ENCODE data around the gene PEMT. TPM values are rescaled to one million over a fixed set of nuclear protein-coding genes. Genes with fewer than 3 reads are reported as not detected.

The PEMT gene
- total RNA-seq, 4 donors from 2014 or later: 29.9 to 47.5 (median 44.3) TPM

DNA sequence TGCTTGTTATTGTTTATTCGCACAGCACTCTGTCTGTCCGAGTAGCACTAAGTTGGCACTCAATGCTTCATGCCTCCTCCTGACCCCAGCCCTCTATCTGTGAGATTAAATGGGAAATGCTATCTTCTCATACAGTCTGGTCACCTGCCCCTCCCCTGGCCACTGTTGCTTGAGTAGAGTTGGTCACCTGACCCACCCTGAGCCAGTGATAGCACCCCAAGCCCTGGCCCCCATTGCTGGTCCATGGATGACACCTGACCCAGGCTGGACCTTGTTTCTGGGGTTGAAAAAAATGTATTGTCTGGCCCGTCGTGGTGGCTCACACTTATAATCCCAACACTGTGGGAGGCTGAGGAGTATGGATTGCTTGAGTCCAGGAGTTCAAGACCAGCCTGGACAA is 8.5 kb upstream of the PEMT start:
- WGBS, 2 donors: 91 to 93% methylated on average over 4 of the region's 4 CpGs
- H3K4me3 ChIP-seq (ENCODE audit: low read depth, poor library complexity, severe bottlenecking): no peak overlapping the region
- intact Hi-C loops (cut with DNase I; ENCODE audit: low total_unique reads): no loop called here
- DNase-seq (ENCODE audit: low spot score in 2 of 2): no peak
- TF ChIP-seq, protein P1, sequence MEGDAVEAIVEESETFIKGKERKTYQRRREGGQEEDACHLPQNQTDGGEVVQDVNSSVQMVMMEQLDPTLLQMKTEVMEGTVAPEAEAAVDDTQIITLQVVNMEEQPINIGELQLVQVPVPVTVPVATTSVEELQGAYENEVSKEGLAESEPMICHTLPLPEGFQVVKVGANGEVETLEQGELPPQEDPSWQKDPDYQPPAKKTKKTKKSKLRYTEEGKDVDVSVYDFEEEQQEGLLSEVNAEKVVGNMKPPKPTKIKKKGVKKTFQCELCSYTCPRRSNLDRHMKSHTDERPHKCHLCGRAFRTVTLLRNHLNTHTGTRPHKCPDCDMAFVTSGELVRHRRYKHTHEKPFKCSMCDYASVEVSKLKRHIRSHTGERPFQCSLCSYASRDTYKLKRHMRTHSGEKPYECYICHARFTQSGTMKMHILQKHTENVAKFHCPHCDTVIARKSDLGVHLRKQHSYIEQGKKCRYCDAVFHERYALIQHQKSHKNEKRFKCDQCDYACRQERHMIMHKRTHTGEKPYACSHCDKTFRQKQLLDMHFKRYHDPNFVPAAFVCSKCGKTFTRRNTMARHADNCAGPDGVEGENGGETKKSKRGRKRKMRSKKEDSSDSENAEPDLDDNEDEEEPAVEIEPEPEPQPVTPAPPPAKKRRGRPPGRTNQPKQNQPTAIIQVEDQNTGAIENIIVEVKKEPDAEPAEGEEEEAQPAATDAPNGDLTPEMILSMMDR (IDR thresholded peaks at IDR 0.05): no peak
- no peak for TF ChIP-seq POLR2A (IDR thresholded peaks at IDR 0.05)

DNA sequence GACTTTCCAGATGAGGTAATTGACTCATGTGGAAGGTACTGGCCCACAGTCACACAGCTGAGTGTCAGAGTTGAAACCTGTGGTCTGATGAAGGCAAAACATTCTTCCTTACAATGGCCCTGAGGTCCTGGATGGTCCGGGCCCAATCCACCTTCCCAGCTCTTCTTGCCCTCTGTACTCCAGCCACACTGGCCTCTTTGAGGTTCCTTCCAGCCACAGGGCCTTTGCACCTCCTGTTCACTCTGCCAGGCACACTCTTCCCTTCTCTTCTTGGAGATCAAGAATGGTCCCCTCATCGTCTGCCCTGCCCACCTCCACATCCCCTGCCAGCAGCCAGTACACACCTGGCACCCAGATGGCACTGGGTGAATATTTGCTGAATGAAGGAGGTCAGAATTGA is 6.5 kb upstream of the PEMT start:
- no peak overlapping the region for H3K4me3 ChIP-seq (ENCODE audit: low read depth, poor library complexity, severe bottlenecking)
- DNase-seq (ENCODE audit: low spot score in 2 of 2): no peak
- no peak for TF ChIP-seq POLR2A (IDR thresholded peaks at IDR 0.05)
- TF ChIP-seq, protein P1 (IDR thresholded peaks at IDR 0.05): no peak
- 91 to 92% methylated on average over 2 of the region's 2 CpGs for WGBS, 2 donors
- intact Hi-C loops (cut with DNase I; ENCODE audit: low total_unique reads): no loop called here

DNA sequence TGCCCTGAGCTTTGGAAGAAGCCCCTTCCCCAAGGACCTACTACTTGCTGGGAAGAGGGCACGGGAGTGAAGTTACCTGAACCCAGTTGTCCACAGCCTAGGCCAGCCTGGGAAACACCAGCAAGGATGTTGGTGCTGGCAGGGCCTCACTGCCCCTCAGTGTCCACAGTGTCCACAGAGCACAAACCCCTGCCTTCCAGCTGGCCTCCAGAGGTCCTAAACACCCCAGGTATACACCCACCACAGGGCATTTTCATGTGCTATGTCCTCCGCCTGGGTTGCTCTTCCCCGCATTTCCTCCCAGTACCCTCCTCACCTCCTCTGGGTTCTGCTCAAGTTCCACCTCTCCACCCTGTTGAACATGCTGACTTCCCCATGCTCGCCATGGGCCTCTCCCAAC is 4.2 kb upstream of the PEMT start:
- TF ChIP-seq, protein P1 (IDR thresholded peaks at IDR 0.05): no peak
- no peak for TF ChIP-seq POLR2A (IDR thresholded peaks at IDR 0.05)
- WGBS, 2 donors: 88 to 95% methylated on average over 4 of the region's 4 CpGs
- DNase-seq (ENCODE audit: low spot score in 2 of 2): no peak
- no peak overlapping the region for H3K4me3 ChIP-seq (ENCODE audit: low read depth, poor library complexity, severe bottlenecking)
- intact Hi-C loops (cut with DNase I; ENCODE audit: low total_unique reads): no loop called here

DNA sequence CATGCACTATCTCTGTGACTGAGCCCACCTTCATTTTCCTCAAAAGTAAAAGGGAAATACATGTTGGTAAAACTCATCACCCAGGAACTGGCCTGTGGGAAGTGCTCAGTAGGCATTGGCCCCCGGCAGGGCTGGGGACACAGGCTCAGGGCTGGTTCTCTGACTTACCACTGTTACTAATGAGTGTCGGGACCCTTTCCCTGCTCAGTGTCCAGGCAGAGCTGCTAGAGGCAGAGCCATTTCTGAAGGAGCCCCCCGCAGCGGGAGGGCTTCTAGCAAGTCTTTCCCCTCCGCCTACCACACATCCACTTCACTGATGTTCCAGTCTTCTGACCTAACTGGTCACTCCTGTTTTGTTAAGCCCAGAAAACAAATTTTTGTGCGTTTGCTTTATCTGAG is 1.7 kb upstream of the PEMT start:
- TF ChIP-seq, protein P1 (IDR thresholded peaks at IDR 0.05): no peak
- TF ChIP-seq POLR2A (IDR thresholded peaks at IDR 0.05): no peak
- 89 to 90% methylated on average over 6 of the region's 6 CpGs for WGBS, 2 donors
- no peak for DNase-seq (ENCODE audit: low spot score in 2 of 2)
- intact Hi-C loops (cut with DNase I; ENCODE audit: low total_unique reads): no loop called here
- no peak overlapping the region for H3K4me3 ChIP-seq (ENCODE audit: low read depth, poor library complexity, severe bottlenecking)

DNA sequence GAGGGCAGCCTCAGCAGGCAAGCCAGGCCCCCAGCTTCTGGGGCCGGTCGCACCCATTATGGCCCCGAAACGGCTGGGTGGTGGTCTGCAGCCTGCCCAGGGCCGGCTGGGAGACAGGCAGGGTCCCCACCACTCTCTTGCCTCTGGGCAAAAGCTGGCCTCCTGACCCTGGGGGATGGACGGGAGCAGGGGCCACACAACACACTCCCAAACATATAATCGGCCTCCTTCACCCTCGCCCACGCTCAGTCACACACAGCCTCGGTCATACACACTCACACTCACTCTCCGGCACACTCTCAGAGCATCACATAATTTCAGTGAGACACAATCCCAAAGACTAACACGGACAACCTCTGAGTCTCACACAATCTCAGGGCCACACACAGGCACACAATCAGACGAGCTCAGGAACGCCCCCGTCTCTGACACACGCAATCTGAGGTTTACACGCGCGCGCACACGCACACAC is 589 bp downstream of the PEMT start:
- WGBS, 2 donors: 2% methylated on average over 21 of the region's 21 CpGs
- DNase-seq (ENCODE audit: low spot score in 2 of 2): no peak

More for the DNA sequence above, 589 bp downstream of the PEMT start:
- TF ChIP-seq, protein P1 (IDR thresholded peaks at IDR 0.05): no peak
- no peak for TF ChIP-seq POLR2A (IDR thresholded peaks at IDR 0.05)
- intact Hi-C loops (cut with DNase I; ENCODE audit: low total_unique reads): no loop called here
- H3K4me3 ChIP-seq (ENCODE audit: low read depth, poor library complexity, severe bottlenecking): peak overlapping the region; percentile 33
